ENCODE results near the gene RFX4.

Gene RFX4

GRCh38 chr12:106646472-106646871 lies 63.7 kb downstream of the RFX4 start:
- Histone ChIP-seq H3K27me3 (ENCODE audit: control insufficient read depth in 1 of 2, insufficient read depth in 2 of 2, low read length in 2 of 2) (no peaks in the 10 kb centered on the region), H3K27ac (ENCODE audit: low read length) (no peak overlapping the region), H3K9me3 (ENCODE audit: control insufficient read depth in 2 of 2, low read length in 2 of 2) (no peaks in the 10 kb centered on the region), H3K4me3 (ENCODE audit: low read length in 2 of 2) (no peak overlapping the region), H3K36me3 (ENCODE audit: control insufficient read depth in 2 of 2, insufficient read depth in 2 of 2, low read length in 2 of 2) (no peaks in the 10 kb centered on the region), H3K4me1 (ENCODE audit: control insufficient read depth, insufficient read depth, low read length) (no peaks in the 10 kb centered on the region), H3K9ac (ENCODE audit: low read length in 2 of 2) (no peak overlapping the region)

GRCh38 chr12:106647793-106648514 lies 65.2 kb downstream of the RFX4 start:
- Histone ChIP-seq H3K27me3 (ENCODE audit: control insufficient read depth in 1 of 2, insufficient read depth in 2 of 2, low read length in 2 of 2) (no peaks in the 10 kb centered on the region), H3K9me3 (ENCODE audit: control insufficient read depth in 2 of 2, low read length in 2 of 2) (no peaks in the 10 kb centered on the region), H3K36me3 (ENCODE audit: control insufficient read depth in 2 of 2, insufficient read depth in 2 of 2, low read length in 2 of 2) (no peaks in the 10 kb centered on the region), H3K9ac (ENCODE audit: low read length in 2 of 2) (no peak overlapping the region), H3K4me1 (ENCODE audit: control insufficient read depth, insufficient read depth, low read length) (no peaks in the 10 kb centered on the region), H3K27ac (ENCODE audit: low read length) (no peak overlapping the region), H3K4me3 (ENCODE audit: low read length in 2 of 2) (no peak overlapping the region)

- Histone ChIP-seq H3K27ac (ENCODE audit: low read length) (no peak overlapping the region), H3K36me3 (ENCODE audit: control insufficient read depth in 2 of 2, insufficient read depth in 2 of 2, low read length in 2 of 2) (no peaks in the 10 kb centered on the region), H3K4me3 (ENCODE audit: low read length in 2 of 2) (no peak overlapping the region), H3K27me3 (ENCODE audit: control insufficient read depth in 1 of 2, insufficient read depth in 2 of 2, low read length in 2 of 2) (no peaks in the 10 kb centered on the region), H3K4me1 (ENCODE audit: control insufficient read depth, insufficient read depth, low read length) (no peaks in the 10 kb centered on the region), H3K9ac (ENCODE audit: low read length in 2 of 2) (no peak overlapping the region), H3K9me3 (ENCODE audit: control insufficient read depth in 2 of 2, low read length in 2 of 2) (no peaks in the 10 kb centered on the region)
Measured at GRCh38 chr12:106648736-106649135, 65.9 kb downstream of the RFX4 start.

- H3K9me3 ChIP-seq (ENCODE audit: control insufficient read depth in 2 of 2, low read length in 2 of 2) = no peaks in the 10 kb centered on the region
- no peak overlapping the region for H3K4me3 ChIP-seq (ENCODE audit: low read length in 2 of 2)
- H3K27ac ChIP-seq (ENCODE audit: low read length) = no peak overlapping the region
- no peaks in the 10 kb centered on the region for H3K4me1 ChIP-seq (ENCODE audit: control insufficient read depth, insufficient read depth, low read length)
- no peaks in the 10 kb centered on the region for H3K36me3 ChIP-seq (ENCODE audit: control insufficient read depth in 2 of 2, insufficient read depth in 2 of 2, low read length in 2 of 2)
- no peak overlapping the region for H3K9ac ChIP-seq (ENCODE audit: low read length in 2 of 2)
- no peaks in the 10 kb centered on the region for H3K27me3 ChIP-seq (ENCODE audit: control insufficient read depth in 1 of 2, insufficient read depth in 2 of 2, low read length in 2 of 2)
Measured at GRCh38 chr12:106651552-106651951, 68.7 kb downstream of the RFX4 start.

GRCh38 chr12:106652510-106653015 lies 69.8 kb downstream of the RFX4 start:
- H3K9ac ChIP-seq (ENCODE audit: low read length in 2 of 2) = no peak overlapping the region
- no peaks in the 10 kb centered on the region for H3K9me3 ChIP-seq (ENCODE audit: control insufficient read depth in 2 of 2, low read length in 2 of 2)
- H3K27ac ChIP-seq (ENCODE audit: low read length) = no peak overlapping the region
- no peaks in the 10 kb centered on the region for H3K4me1 ChIP-seq (ENCODE audit: control insufficient read depth, insufficient read depth, low read length)
- no peaks in the 10 kb centered on the region for H3K27me3 ChIP-seq (ENCODE audit: control insufficient read depth in 1 of 2, insufficient read depth in 2 of 2, low read length in 2 of 2)
- no peak overlapping the region for H3K4me3 ChIP-seq (ENCODE audit: low read length in 2 of 2)
- H3K36me3 ChIP-seq (ENCODE audit: control insufficient read depth in 2 of 2, insufficient read depth in 2 of 2, low read length in 2 of 2) = no peaks in the 10 kb centered on the region

GRCh38 chr12:106655577-106655976 lies 72.8 kb downstream of the RFX4 start:
- Histone ChIP-seq H3K4me1 (ENCODE audit: control insufficient read depth, insufficient read depth, low read length) (no peaks in the 10 kb centered on the region), H3K4me3 (ENCODE audit: low read length in 2 of 2) (no peak overlapping the region), H3K9me3 (ENCODE audit: control insufficient read depth in 2 of 2, low read length in 2 of 2) (peaks cover 0 to 1% of the 10 kb centered on the region in 2 donors), H3K27me3 (ENCODE audit: control insufficient read depth in 1 of 2, insufficient read depth in 2 of 2, low read length in 2 of 2) (no peaks in the 10 kb centered on the region), H3K36me3 (ENCODE audit: control insufficient read depth in 2 of 2, insufficient read depth in 2 of 2, low read length in 2 of 2) (no peaks in the 10 kb centered on the region), H3K27ac (ENCODE audit: low read length) (no peak overlapping the region), H3K9ac (ENCODE audit: low read length in 2 of 2) (no peak overlapping the region)

GRCh38 chr12:106657488-106657887 lies 74.7 kb downstream of the RFX4 start:
- H3K27me3 ChIP-seq (ENCODE audit: control insufficient read depth in 1 of 2, insufficient read depth in 2 of 2, low read length in 2 of 2) = no peaks in the 10 kb centered on the region
- no peak overlapping the region for H3K27ac ChIP-seq (ENCODE audit: low read length)
- H3K9ac ChIP-seq (ENCODE audit: low read length in 2 of 2) = no peak overlapping the region
- no peaks in the 10 kb centered on the region for H3K36me3 ChIP-seq (ENCODE audit: control insufficient read depth in 2 of 2, insufficient read depth in 2 of 2, low read length in 2 of 2)
- H3K9me3 ChIP-seq (ENCODE audit: control insufficient read depth in 2 of 2, low read length in 2 of 2) = peaks cover 5 to 7% of the 10 kb centered on the region in 2 donors
- H3K4me3 ChIP-seq (ENCODE audit: low read length in 2 of 2) = no peak overlapping the region
- H3K4me1 ChIP-seq (ENCODE audit: control insufficient read depth, insufficient read depth, low read length) = no peaks in the 10 kb centered on the region

- H3K4me3 ChIP-seq (ENCODE audit: low read length in 2 of 2) = no peak overlapping the region
- H3K27me3 ChIP-seq (ENCODE audit: control insufficient read depth in 1 of 2, insufficient read depth in 2 of 2, low read length in 2 of 2) = no peaks in the 10 kb centered on the region
- no peaks in the 10 kb centered on the region for H3K4me1 ChIP-seq (ENCODE audit: control insufficient read depth, insufficient read depth, low read length)
- no peak overlapping the region for H3K9ac ChIP-seq (ENCODE audit: low read length in 2 of 2)
- H3K36me3 ChIP-seq (ENCODE audit: control insufficient read depth in 2 of 2, insufficient read depth in 2 of 2, low read length in 2 of 2) = no peaks in the 10 kb centered on the region
- no peak overlapping the region for H3K27ac ChIP-seq (ENCODE audit: low read length)
- H3K9me3 ChIP-seq (ENCODE audit: control insufficient read depth in 2 of 2, low read length in 2 of 2) = peaks cover 7 to 11% of the 10 kb centered on the region in 2 donors
Measured at GRCh38 chr12:106663385-106663784, 80.6 kb downstream of the RFX4 start.

GRCh38 chr12:106669216-106669615 lies 86.4 kb downstream of the RFX4 start:
- Histone ChIP-seq H3K27ac (ENCODE audit: low read length) (no peak overlapping the region), H3K36me3 (ENCODE audit: control insufficient read depth in 2 of 2, insufficient read depth in 2 of 2, low read length in 2 of 2) (no peaks in the 10 kb centered on the region), H3K4me1 (ENCODE audit: control insufficient read depth, insufficient read depth, low read length) (no peaks in the 10 kb centered on the region), H3K9ac (ENCODE audit: low read length in 2 of 2) (no peak overlapping the region), H3K27me3 (ENCODE audit: control insufficient read depth in 1 of 2, insufficient read depth in 2 of 2, low read length in 2 of 2) (peaks cover 7 to 12% of the 10 kb centered on the region in 2 donors), H3K4me3 (ENCODE audit: low read length in 2 of 2) (no peak overlapping the region), H3K9me3 (ENCODE audit: control insufficient read depth in 2 of 2, low read length in 2 of 2) (no peaks in the 10 kb centered on the region)

GRCh38 chr12:106670131-106670530 lies 87.3 kb downstream of the RFX4 start:
- Histone ChIP-seq H3K27ac (ENCODE audit: low read length) (no peak overlapping the region), H3K9me3 (ENCODE audit: control insufficient read depth in 2 of 2, low read length in 2 of 2) (no peaks in the 10 kb centered on the region), H3K4me1 (ENCODE audit: control insufficient read depth, insufficient read depth, low read length) (no peaks in the 10 kb centered on the region), H3K9ac (ENCODE audit: low read length in 2 of 2) (no peak overlapping the region), H3K4me3 (ENCODE audit: low read length in 2 of 2) (no peak overlapping the region), H3K36me3 (ENCODE audit: control insufficient read depth in 2 of 2, insufficient read depth in 2 of 2, low read length in 2 of 2) (no peaks in the 10 kb centered on the region), H3K27me3 (ENCODE audit: control insufficient read depth in 1 of 2, insufficient read depth in 2 of 2, low read length in 2 of 2) (peaks cover 7 to 12% of the 10 kb centered on the region in 2 donors)

- Histone ChIP-seq H3K27me3 (ENCODE audit: control insufficient read depth in 1 of 2, insufficient read depth in 2 of 2, low read length in 2 of 2) (peaks cover 7 to 12% of the 10 kb centered on the region in 2 donors), H3K4me3 (ENCODE audit: low read length in 2 of 2) (no peak overlapping the region), H3K9me3 (ENCODE audit: control insufficient read depth in 2 of 2, low read length in 2 of 2) (no peaks in the 10 kb centered on the region), H3K36me3 (ENCODE audit: control insufficient read depth in 2 of 2, insufficient read depth in 2 of 2, low read length in 2 of 2) (no peaks in the 10 kb centered on the region), H3K9ac (ENCODE audit: low read length in 2 of 2) (no peak overlapping the region), H3K27ac (ENCODE audit: low read length) (no peak overlapping the region), H3K4me1 (ENCODE audit: control insufficient read depth, insufficient read depth, low read length) (no peaks in the 10 kb centered on the region)
Measured at GRCh38 chr12:106671840-106672239, 89.0 kb downstream of the RFX4 start.
